ENCODE measurements around the gene TRIP13. TPM values are rescaled to one million over a fixed set of nuclear protein-coding genes. Genes with fewer than 3 reads are reported as not detected.

TRIP13 gene
- total RNA-seq, 1 experiment from 2014 or later, result 45.9 TPM

GRCh38 chr5:873328-873727, 19.4 kb upstream of the TRIP13 start:
- Histone ChIP-seq H3K27me3 (ENCODE audit: control insufficient read depth, insufficient read depth, low read length) (no peaks in the 10 kb centered on the region), H3K9me3 (ENCODE audit: control insufficient read depth, insufficient read depth, low read depth, low read length) (no peaks in the 10 kb centered on the region), H3K27ac (ENCODE audit: low read length) (no peak overlapping the region), H3K4me1 (ENCODE audit: control insufficient read depth, insufficient read depth, low read length) (no peaks in the 10 kb centered on the region), H3K4me3 (ENCODE audit: low read depth in 2 of 2, low read length in 2 of 2) (no peak overlapping the region), H3K36me3 (ENCODE audit: control insufficient read depth, insufficient read depth, low read length) (peaks cover 33% of the 10 kb centered on the region)
- BruUV-seq (replicated peaks), result no TSS peak
- in situ Hi-C loops (cut with HindIII; ENCODE audit: low pct_unique_long_range_greater_than_20kb, low sequenced_read_pairs) (no loop called here), intact Hi-C loops (cut with micrococcal nuclease; ENCODE audit: unreplicated experiment) (no loop called here)
- no peak for TF ChIP-seq POLR2AphosphoS5 (IDR thresholded peaks at IDR 0.05; ENCODE audit: low read depth, low read length)
- no peak for TF ChIP-seq TCF7L2 (IDR thresholded peaks at IDR 0.05; ENCODE audit: low read depth, low read length)
- TF ChIP-seq REST (IDR thresholded peaks at IDR 0.05; ENCODE audit: insufficient read depth in 1 of 2, low read depth in 2 of 2, low read length in 1 of 2), result no peak
- TF ChIP-seq, protein P1, sequence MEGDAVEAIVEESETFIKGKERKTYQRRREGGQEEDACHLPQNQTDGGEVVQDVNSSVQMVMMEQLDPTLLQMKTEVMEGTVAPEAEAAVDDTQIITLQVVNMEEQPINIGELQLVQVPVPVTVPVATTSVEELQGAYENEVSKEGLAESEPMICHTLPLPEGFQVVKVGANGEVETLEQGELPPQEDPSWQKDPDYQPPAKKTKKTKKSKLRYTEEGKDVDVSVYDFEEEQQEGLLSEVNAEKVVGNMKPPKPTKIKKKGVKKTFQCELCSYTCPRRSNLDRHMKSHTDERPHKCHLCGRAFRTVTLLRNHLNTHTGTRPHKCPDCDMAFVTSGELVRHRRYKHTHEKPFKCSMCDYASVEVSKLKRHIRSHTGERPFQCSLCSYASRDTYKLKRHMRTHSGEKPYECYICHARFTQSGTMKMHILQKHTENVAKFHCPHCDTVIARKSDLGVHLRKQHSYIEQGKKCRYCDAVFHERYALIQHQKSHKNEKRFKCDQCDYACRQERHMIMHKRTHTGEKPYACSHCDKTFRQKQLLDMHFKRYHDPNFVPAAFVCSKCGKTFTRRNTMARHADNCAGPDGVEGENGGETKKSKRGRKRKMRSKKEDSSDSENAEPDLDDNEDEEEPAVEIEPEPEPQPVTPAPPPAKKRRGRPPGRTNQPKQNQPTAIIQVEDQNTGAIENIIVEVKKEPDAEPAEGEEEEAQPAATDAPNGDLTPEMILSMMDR (IDR thresholded peaks at IDR 0.05), result no peak
- TF ChIP-seq SIN3A (IDR thresholded peaks at IDR 0.05; ENCODE audit: borderline replicate concordance, insufficient read depth, low read depth, low read length), result no peak
- ATAC-seq (no peak), DNase-seq (ENCODE audit: low read depth, low spot score) (no peak)
- POLR2A ChIA-PET, result no interaction called here
- CTCF ChIA-PET, result interaction anchor here (0.6 kb wide), 1 partner anchor 1788 kb away, joined by 3 read pairs; no protein-coding TSS in a partner anchor

GRCh38 chr5:875931-876330, 16.8 kb upstream of the TRIP13 start:
- no peaks in the 10 kb centered on the region for H3K9me3 ChIP-seq (ENCODE audit: control insufficient read depth, insufficient read depth, low read depth, low read length)
- ChIA-PET CTCF (no interaction called here), POLR2A (no interaction called here)
- BruUV-seq (replicated peaks), result no TSS peak
- H3K36me3 ChIP-seq (ENCODE audit: control insufficient read depth, insufficient read depth, low read length), result peaks cover 18% of the 10 kb centered on the region
- in situ Hi-C loops (cut with HindIII; ENCODE audit: low pct_unique_long_range_greater_than_20kb, low sequenced_read_pairs), result no loop called here
- TF ChIP-seq REST (IDR thresholded peaks at IDR 0.05; ENCODE audit: insufficient read depth in 1 of 2, low read depth in 2 of 2, low read length in 1 of 2), result no peak
- H3K27ac ChIP-seq (ENCODE audit: low read length), result no peak overlapping the region
- no peaks in the 10 kb centered on the region for H3K27me3 ChIP-seq (ENCODE audit: control insufficient read depth, insufficient read depth, low read length)
- no peaks in the 10 kb centered on the region for H3K4me1 ChIP-seq (ENCODE audit: control insufficient read depth, insufficient read depth, low read length)
- ATAC-seq, result no peak
- no peak for DNase-seq (ENCODE audit: low read depth, low spot score)
- intact Hi-C loops (cut with micrococcal nuclease; ENCODE audit: unreplicated experiment), result no loop called here
- H3K4me3 ChIP-seq (ENCODE audit: low read depth in 2 of 2, low read length in 2 of 2), result no peak overlapping the region

All from Panc1 (cell line).